HG03159 (cell line): ENCODE results near the gene RAP1B.
A peak's percentile ranks its signal among the peaks of the same experiment; 100 is the strongest.

Experiments used
- ATAC-seq: cut with Tn5 transposase; IDR thresholded peaks from one replicate; pipeline ENCODE4 v1.9.1; 2021; ENCODE audit warnings: mild to moderate bottlenecking, moderate library complexity; ENCODE audit not compliant: unreplicated experiment

RAP1B gene

DNA sequence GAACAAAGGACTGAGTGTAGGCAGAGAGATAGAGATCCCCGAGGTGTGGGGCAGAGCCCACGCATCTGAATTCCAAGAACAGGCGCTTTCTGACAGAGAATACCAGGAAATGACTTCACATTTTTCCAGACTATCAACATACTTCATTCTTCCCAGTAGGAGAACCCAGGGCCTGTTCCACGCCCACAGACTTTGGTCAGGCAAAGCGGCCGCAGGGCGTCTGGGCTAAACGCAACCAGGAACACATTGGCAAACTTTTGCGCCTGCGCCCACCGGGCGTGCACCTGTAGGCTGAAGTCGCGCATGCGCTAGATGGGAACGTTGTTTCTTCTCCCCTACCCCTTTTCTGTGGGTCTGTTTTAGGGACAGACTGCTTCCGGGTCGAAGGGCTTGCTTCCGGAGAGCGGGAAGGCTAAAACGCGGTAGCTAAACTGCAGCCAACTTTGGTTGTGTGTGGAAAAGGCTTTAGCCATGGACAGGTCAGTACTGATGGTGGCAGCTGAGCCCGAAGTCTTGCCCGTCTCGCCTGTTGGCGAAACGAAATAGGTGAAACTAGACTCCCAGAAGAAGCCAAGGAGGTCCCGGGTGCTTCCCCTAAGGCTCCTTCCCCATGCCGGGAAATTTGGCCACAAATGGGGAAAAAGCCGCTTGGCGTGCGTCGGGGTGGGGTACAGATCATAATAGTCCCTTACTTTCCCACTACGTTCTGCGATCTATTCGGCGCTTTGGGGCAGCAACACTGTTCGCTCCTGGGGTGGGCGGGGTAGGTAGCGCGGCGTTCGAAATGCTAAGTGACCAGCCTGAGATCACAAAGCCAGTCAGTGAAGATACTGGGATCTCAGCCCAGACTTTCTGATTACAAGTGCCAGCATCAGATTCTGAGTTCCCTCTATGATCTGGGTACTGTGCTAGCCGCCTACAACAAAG is 76.2 kb downstream of the RAP1B start, which contains the start of gene NUP107:
Gene NUP107 (plus strand): TSS at position 384 of the 927 bp plus-strand sequence. CDS start 88 bp downstream, at position 472.
- peak; percentile 94 for ATAC-seq

DNA sequence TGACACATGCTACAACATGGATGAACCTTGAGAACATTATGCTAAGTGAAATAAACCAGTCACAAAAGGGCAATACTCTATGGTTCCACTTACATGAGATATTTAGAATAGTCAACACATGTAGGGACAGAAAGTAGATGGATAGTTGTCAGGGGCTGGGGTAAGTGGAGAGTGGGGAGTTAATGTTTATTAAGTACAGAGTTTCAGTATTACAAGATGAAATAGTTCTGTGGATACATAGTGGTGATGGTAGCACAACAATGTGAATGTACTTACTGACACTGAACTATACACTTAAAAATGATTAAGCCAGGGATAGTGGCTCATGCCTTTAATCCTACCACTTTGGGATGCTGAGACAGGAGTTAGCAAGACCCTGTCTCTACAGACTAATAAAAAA is 84.8 kb downstream of the RAP1B start:
- no peak for ATAC-seq

DNA sequence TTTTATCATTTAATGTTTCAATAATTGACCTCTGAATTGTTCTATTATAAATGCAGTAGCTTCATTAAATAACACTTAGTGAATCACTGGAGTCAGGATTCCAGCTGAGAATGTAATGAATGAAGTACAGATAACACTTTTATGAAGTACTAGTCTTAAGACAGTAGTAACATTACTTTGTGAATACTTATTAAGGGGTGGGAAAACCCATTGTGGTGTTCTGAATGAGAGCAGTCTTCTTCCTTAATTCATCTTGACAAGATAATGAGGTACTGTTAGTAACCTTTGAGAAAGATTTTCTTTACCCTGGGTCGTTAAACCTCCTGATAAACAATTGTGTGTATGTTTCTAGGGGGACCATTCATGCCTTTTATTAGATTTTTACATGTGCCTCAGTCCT is 88.8 kb downstream of the RAP1B start:
- ATAC-seq, result no peak
